Transverse colon (tissue), 4 donors: Measurements from ENCODE around the gene BTN3A1.

ENCODE experiments used
- CTCF ChIP-seq, 5 experiments: fragments of 200-600 bp in 3 of 5; fragments of 450-650 bp in 2 of 5; sonication (generic) in 3 of 5; IDR thresholded peaks; 1 replicate in 2 of 5; 2 replicates in 3 of 5; pipeline ENCODE4 v1.5.1; 2016 to 2017; ENCODE audit warnings: antibody characterized with exemption in 5 of 5, inconsistent platforms in 3 of 5, mild to moderate bottlenecking in 2 of 5, moderate library complexity in 1 of 5
- POLR2AphosphoS5 ChIP-seq, 3 donors: sonication (generic); formaldehyde crosslinking; IDR thresholded peaks; one replicate each; pipeline ENCODE4 v1.6.1; 2016; ENCODE audit warnings: antibody characterized with exemption in 3 of 3

DNA sequence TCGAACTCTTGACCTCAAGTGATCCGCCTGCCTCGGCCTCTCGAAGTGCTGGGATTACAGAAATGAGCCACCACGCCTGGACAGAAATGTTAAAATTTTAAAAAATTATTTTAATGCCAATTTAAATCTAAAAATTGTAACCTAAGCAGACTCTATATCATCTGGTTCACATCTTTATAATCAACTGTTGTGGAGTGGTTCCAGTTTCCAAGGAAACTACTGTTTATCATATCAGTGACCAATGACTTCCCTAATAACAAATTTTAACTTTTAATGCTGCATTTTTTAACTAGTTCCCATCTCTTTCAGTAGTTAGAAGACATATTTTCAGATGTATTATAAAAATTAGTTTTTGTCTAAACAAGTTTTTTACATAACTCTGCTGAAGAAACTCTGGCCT lies 42.3 kb upstream of the BTN3A1 start:
- no peak for TF ChIP-seq POLR2AphosphoS5 (IDR thresholded peaks at IDR 0.05)
- TF ChIP-seq CTCF (IDR thresholded peaks at IDR 0.05): no peak
